CD4-positive, alpha-beta T cell (primary cell): Measurements from ENCODE around the gene RIPK1. TPM values are rescaled to one million over a fixed set of nuclear protein-coding genes. Genes with fewer than 3 reads are reported as not detected.
A peak's percentile ranks its signal among the peaks of the same experiment; 100 is the strongest.

ENCODE experiments used
- ATAC-seq: fragments of 200-7000 bp; cut with Tn5 transposase; one replicate; pipeline ENCODE4 v1.10.0; 2022; ENCODE audit warnings: mild to moderate bottlenecking; ENCODE audit not compliant: poor library complexity
- CTCF ChIA-PET: fragments of 350-600 bp; sonication (Branson Sonifier 250); formaldehyde crosslinking; loops from one replicate; lab custom pipeline; 2021; ENCODE audit warnings: antibody characterized with exemption, inconsistent platforms; lab: Charles Lee
- POLR2A ChIA-PET: fragments of 350-600 bp; sonication (Branson Sonifier 250); formaldehyde crosslinking; loops from one replicate; lab custom pipeline; 2021; ENCODE audit warnings: antibody characterized with exemption, inconsistent platforms; lab: Charles Lee
- DNase-seq, 14 experiments: peaks; one replicate each; pipeline ENCODE4 v3.0.0-alpha.2; 2013 to 2020; ENCODE audit warnings: mixed read lengths in 2 of 14
- H3K27ac ChIP-seq, 2 donors: one replicate each; pipeline versions ENCODE4 v1.5.1 to v1.7.0; 2013; ENCODE audit warnings: low read length in 2 of 2, low read depth in 1 of 2, mild to moderate bottlenecking in 1 of 2
- H3K27me3 ChIP-seq, 2 experiments: 1 replicate in 1 of 2; 2 replicates in 1 of 2; pipeline versions ENCODE4 v1.6.1 to v1.7.0; 2013; ENCODE audit warnings: low read length in 2 of 2, control low read depth in 1 of 2, mild to moderate bottlenecking in 1 of 2, moderate library complexity in 1 of 2; ENCODE audit not compliant: insufficient read depth in 2 of 2, control insufficient read depth in 1 of 2
- H3K36me3 ChIP-seq: one replicate; pipeline ENCODE4 v1.6.1; 2013; ENCODE audit warnings: low read length, control low read depth; ENCODE audit not compliant: insufficient read depth
- H3K4me1 ChIP-seq: one replicate; pipeline ENCODE4 v1.6.1; 2013; ENCODE audit warnings: low read length, control low read depth; ENCODE audit not compliant: insufficient read depth
- H3K4me3 ChIP-seq: one replicate; pipeline ENCODE4 v1.5.1; 2013; ENCODE audit warnings: mild to moderate bottlenecking, low read length, moderate library complexity
- H3K9me3 ChIP-seq, 2 experiments: 1 replicate in 1 of 2; 2 replicates in 1 of 2; pipeline versions ENCODE4 v1.6.1 to v1.7.0; 2013; ENCODE audit warnings: low read length in 2 of 2, mild to moderate bottlenecking in 2 of 2, control low read depth in 1 of 2, moderate library complexity in 1 of 2; ENCODE audit not compliant: control insufficient read depth in 1 of 2, insufficient read depth in 1 of 2
- H3K27ac Mint-ChIP-seq: one replicate; pipeline ENCODE4 v1.8.0; 2020; ENCODE audit warnings: mixed read lengths
- H3K27me3 Mint-ChIP-seq: one replicate; pipeline ENCODE4 v1.8.0; 2021; ENCODE audit warnings: mixed read lengths
- H3K36me3 Mint-ChIP-seq: one replicate; pipeline ENCODE4 v1.8.0; 2021; ENCODE audit warnings: low read depth, mixed read lengths
- H3K4me1 Mint-ChIP-seq: one replicate; pipeline ENCODE4 v1.8.0; 2021; ENCODE audit warnings: low read depth, mixed read lengths
- H3K4me3 Mint-ChIP-seq: one replicate; pipeline ENCODE4 v1.8.0; 2020; ENCODE audit warnings: mild to moderate bottlenecking, mixed read lengths
- H3K9me3 Mint-ChIP-seq: one replicate; pipeline ENCODE4 v1.8.0; 2020; ENCODE audit warnings: mixed read lengths
- intact Hi-C, 2 experiments: fragments of 100-400 bp; cut with DNase I in 1 of 2; cut with micrococcal nuclease in 1 of 2; formaldehyde crosslinking; loops; one replicate each; pipeline versions ENCODE4 v1.15.1 to v1.9.0; 2023 to 2025; cut with DNase I, micrococcal nuclease
- total RNA-seq, 174 experiments: library from RNA in 2 of 174; stranded (reverse) in 2 of 174; gene quantifications; one replicate each; pipeline ENCODE4 v1.2.3 and lab custom pipeline; 2021 to 2026
- TF ChIP-seq, protein P1 (sequence below): fragments of 200-600 bp; IDR thresholded peaks from one replicate; pipeline ENCODE4 v1.8.0; 2022; ENCODE audit warnings: antibody characterized with exemption, mild to moderate bottlenecking

Gene RIPK1
- total RNA-seq, 2 experiments from 2014 or later: 17.2 to 17.3 TPM

DNA sequence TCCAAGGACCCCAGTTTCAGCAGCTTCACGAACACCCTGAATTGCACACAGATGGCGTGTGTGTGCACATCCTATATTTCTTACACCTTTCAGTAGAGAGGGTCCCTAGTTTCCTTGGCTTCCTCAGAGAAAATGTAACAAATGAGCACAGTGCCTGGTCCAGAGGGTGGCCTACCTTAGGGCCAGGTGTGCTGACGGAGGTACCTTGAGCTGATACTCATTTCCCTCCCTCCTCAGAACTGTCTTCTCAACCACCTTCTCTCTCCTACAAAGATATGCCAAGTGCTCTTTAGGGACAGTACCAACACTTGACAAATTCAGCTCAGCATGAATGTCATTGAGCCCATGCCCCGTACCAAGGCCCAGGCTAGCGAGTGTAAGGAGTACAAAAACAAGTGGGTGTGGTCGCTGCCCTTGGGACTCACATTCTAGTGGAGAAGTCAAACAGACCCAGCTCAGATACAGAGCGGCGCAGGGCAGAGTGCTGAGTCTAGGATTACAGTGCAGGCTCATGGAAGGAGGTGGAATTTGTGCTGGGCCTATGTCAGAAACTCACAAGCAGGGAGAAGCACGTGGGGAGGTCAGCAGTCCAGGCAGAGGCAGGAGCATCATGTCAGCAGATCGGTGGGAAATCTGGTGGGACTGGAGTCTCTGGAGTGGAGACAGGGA is 40.6 kb downstream of the RIPK1 start:
- intact Hi-C loops: no loop called here

GRCh38 chr6:3109761-3110160 is 41.5 kb downstream of the RIPK1 start:
- Mint-ChIP-seq H3K27ac (no peak overlapping the region), H3K4me3 (no peak overlapping the region), H3K4me1 (peaks cover 7% of the 10 kb centered on the region), H3K9me3 (no peaks in the 10 kb centered on the region), H3K27me3 (no peaks in the 10 kb centered on the region), H3K36me3 (peaks cover 85% of the 10 kb centered on the region)
- Histone ChIP-seq H3K9me3 (no peaks in the 10 kb centered on the region), H3K27ac (no peak overlapping the region), H3K27me3 (no peaks in the 10 kb centered on the region), H3K4me1 (no peaks in the 10 kb centered on the region), H3K36me3 (peaks cover 82% of the 10 kb centered on the region), H3K4me3 (no peak overlapping the region)
- CTCF ChIA-PET: interaction anchor here (0.6 to 0.7 kb wide), 2 partner anchors 110 to 631 kb away, joined by 3 read pairs; partner anchors contain the start of gene NQO2
- POLR2A ChIA-PET: interaction anchor here (0.6 to 0.7 kb wide), 3 partner anchors 9 to 43 kb away, joined by 3 read pairs; partner anchors contain the start of gene BPHL
- intact Hi-C loops: no loop called here
- DNase-seq (no peak), ATAC-seq (no peak)
- TF ChIP-seq, protein P1, sequence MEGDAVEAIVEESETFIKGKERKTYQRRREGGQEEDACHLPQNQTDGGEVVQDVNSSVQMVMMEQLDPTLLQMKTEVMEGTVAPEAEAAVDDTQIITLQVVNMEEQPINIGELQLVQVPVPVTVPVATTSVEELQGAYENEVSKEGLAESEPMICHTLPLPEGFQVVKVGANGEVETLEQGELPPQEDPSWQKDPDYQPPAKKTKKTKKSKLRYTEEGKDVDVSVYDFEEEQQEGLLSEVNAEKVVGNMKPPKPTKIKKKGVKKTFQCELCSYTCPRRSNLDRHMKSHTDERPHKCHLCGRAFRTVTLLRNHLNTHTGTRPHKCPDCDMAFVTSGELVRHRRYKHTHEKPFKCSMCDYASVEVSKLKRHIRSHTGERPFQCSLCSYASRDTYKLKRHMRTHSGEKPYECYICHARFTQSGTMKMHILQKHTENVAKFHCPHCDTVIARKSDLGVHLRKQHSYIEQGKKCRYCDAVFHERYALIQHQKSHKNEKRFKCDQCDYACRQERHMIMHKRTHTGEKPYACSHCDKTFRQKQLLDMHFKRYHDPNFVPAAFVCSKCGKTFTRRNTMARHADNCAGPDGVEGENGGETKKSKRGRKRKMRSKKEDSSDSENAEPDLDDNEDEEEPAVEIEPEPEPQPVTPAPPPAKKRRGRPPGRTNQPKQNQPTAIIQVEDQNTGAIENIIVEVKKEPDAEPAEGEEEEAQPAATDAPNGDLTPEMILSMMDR: no peak

More for the DNA sequence above, 40.6 kb downstream of the RIPK1 start:
- H3K27ac ChIP-seq: no peak overlapping the region
- Mint-ChIP-seq H3K27me3 (no peaks in the 10 kb centered on the region), H3K4me3 (no peak overlapping the region), H3K9me3 (no peaks in the 10 kb centered on the region), H3K27ac (peak overlapping the region; percentile 39), H3K36me3 (peaks cover 90% of the 10 kb centered on the region), H3K4me1 (peaks cover 11% of the 10 kb centered on the region)
- DNase-seq (no peak), ATAC-seq (no peak)
- no peaks in the 10 kb centered on the region for H3K9me3 ChIP-seq
- no peak overlapping the region for H3K4me3 ChIP-seq
- H3K27me3 ChIP-seq: no peaks in the 10 kb centered on the region
- TF ChIP-seq, protein P1: no peak
- ChIA-PET CTCF (interaction anchor here (0.7 to 1.2 kb wide), 3 partner anchors 59 to 143 kb away, joined by 3 to 4 read pairs (median 3); no protein-coding TSS in a partner anchor), POLR2A (interaction anchor here (1.1 kb wide), 1 partner anchor 10 kb away, joined by 3 read pairs; no protein-coding TSS in a partner anchor)
- no peaks in the 10 kb centered on the region for H3K4me1 ChIP-seq
- peaks cover 82% of the 10 kb centered on the region for H3K36me3 ChIP-seq

DNA sequence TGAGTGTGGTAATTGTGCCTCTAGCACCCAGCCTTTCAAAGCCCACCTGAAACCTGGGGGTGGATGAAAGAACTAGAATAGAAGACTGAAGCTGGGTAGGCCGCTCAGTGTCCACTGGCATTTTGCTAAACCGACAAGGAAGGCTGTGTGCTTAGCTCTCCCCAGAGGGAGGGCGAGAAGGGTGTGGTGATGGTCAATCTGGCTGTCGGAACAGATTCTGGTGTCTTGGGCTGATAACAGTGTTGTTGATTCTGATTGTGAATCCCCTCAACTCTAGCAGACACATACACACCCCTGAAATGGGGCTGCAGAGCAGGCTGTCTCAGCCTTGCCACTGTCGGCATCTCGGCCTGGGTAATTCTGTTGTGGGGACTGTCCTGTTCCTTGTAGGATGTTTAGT is 46.1 kb downstream of the RIPK1 start:
- H3K27ac ChIP-seq: no peak overlapping the region
- Mint-ChIP-seq H3K36me3 (peaks cover 57% of the 10 kb centered on the region), H3K9me3 (no peaks in the 10 kb centered on the region), H3K27ac (no peak overlapping the region), H3K27me3 (no peaks in the 10 kb centered on the region), H3K4me1 (peaks cover 16% of the 10 kb centered on the region), H3K4me3 (no peak overlapping the region)
- ChIA-PET POLR2A (no interaction called here), CTCF (no interaction called here)
- H3K9me3 ChIP-seq: no peaks in the 10 kb centered on the region
- no peaks in the 10 kb centered on the region for H3K27me3 ChIP-seq
- DNase-seq (no peak), ATAC-seq (no peak)
- H3K4me3 ChIP-seq: no peak overlapping the region
- intact Hi-C loops: no loop called here
- TF ChIP-seq, protein P1: no peak
- H3K36me3 ChIP-seq: peaks cover 43% of the 10 kb centered on the region
- peaks cover 13% of the 10 kb centered on the region for H3K4me1 ChIP-seq
